Dermis blood vessel endothelial cell (primary cell): Measurements from ENCODE around the gene SERPINB6. TPM values are rescaled to one million over a fixed set of nuclear protein-coding genes. Genes with fewer than 3 reads are reported as not detected.
"Not testable (repeated sequence)": the region's sequence is repeated elsewhere in the genome, so short reads cannot be mapped to it uniquely, and the experiment has no call there.

Source experiments
- DNase-seq: peaks from one replicate; pipeline ENCODE4 v3.0.0; 2010
- total RNA-seq: library from RNA; depleted of rRNA; stranded (reverse); fragments of >200 nt; gene quantifications from 2 replicates; pipeline ENCODE4 v1.2.3, GENCODE V29; 2014

The SERPINB6 gene
- total RNA-seq, 1 donor from 2014 or later = 135 TPM

- DNase-seq = no peak
Measured at GRCh38 chr6:2976060-2976459, 4.7 kb upstream of the SERPINB6 start.

- DNase-seq = no peak
Measured at GRCh38 chr6:2973676-2974075, 2.3 kb upstream of the SERPINB6 start.

GRCh38 chr6:2973180-2973579, 1.8 kb upstream of the SERPINB6 start:
- DNase-seq = not testable (repeated sequence)

GRCh38 chr6:2972685-2973084, 1.3 kb upstream of the SERPINB6 start:
- not testable (repeated sequence) for DNase-seq

- DNase-seq = not testable (repeated sequence)
Measured at GRCh38 chr6:2972219-2972487, 786 bp upstream of the SERPINB6 start.

GRCh38 chr6:2970753-2971419, 481 bp downstream of the SERPINB6 start:
- DNase-seq = peak; percentile 69

GRCh38 chr6:2970034-2970685, 1.2 kb downstream of the SERPINB6 start:
- no peak for DNase-seq

- DNase-seq = no peak
Measured at GRCh38 chr6:2969549-2969948, 1.8 kb downstream of the SERPINB6 start.

GRCh38 chr6:2968600-2969135, 2.7 kb downstream of the SERPINB6 start:
- DNase-seq = no peak

- DNase-seq = no peak
Measured at GRCh38 chr6:2967936-2968335, 3.4 kb downstream of the SERPINB6 start.

- DNase-seq = no peak
Measured at GRCh38 chr6:2966347-2966746, 5.0 kb downstream of the SERPINB6 start.

- no peak for DNase-seq
Measured at GRCh38 chr6:2964793-2965505, 6.4 kb downstream of the SERPINB6 start.

- no peak for DNase-seq
Measured at GRCh38 chr6:2963756-2964155, 7.6 kb downstream of the SERPINB6 start.

- no peak for DNase-seq
Measured at GRCh38 chr6:2962636-2963035, 8.7 kb downstream of the SERPINB6 start.

GRCh38 chr6:2962004-2962403, 9.4 kb downstream of the SERPINB6 start:
- no peak for DNase-seq

- no peak for DNase-seq
Measured at GRCh38 chr6:2961506-2961905, 9.9 kb downstream of the SERPINB6 start.

- peak; percentile 41 for DNase-seq
Measured at GRCh38 chr6:2960935-2961334, 10.4 kb downstream of the SERPINB6 start.

- DNase-seq = peak; percentile 85
Measured at GRCh38 chr6:2959909-2960719, 11.3 kb downstream of the SERPINB6 start.

- no peak for DNase-seq
Measured at GRCh38 chr6:2958776-2959175, 12.6 kb downstream of the SERPINB6 start.

GRCh38 chr6:2958331-2958711, 13.0 kb downstream of the SERPINB6 start:
- DNase-seq = no peak

GRCh38 chr6:2957696-2958330, 13.6 kb downstream of the SERPINB6 start:
- DNase-seq = no peak

- no peak for DNase-seq
Measured at GRCh38 chr6:2956930-2957685, 14.3 kb downstream of the SERPINB6 start.
